ENCODE data around the gene SGO2.

SGO2 gene

GRCh38 chr2:200525882-200526651 lies at the start of gene SGO2:
TSS of gene SGO2 (plus strand) at chr2:200526207. CDS start at chr2:200532976, 6,769 bp downstream.
- peak; percentile 83 for DNase-seq (ENCODE audit: insufficient read length, low spot score)
- no peak for TF ChIP-seq CTCF (IDR thresholded peaks at IDR 0.05; ENCODE audit: insufficient read depth, missing control alignments)
- FAIRE-seq, result no peak

- DNase-seq (ENCODE audit: insufficient read length, low spot score) (no peak), FAIRE-seq (no peak)
- TF ChIP-seq CTCF (IDR thresholded peaks at IDR 0.05; ENCODE audit: insufficient read depth, missing control alignments), result no peak
These were observed 49.2 kb upstream of the SGO2 start for GRCh38 chr2:200476836-200477235.

- FAIRE-seq, result no peak
- DNase-seq (ENCODE audit: insufficient read length, low spot score), result no peak
- no peak for TF ChIP-seq CTCF (IDR thresholded peaks at IDR 0.05; ENCODE audit: insufficient read depth, missing control alignments)
These were observed 48.3 kb upstream of the SGO2 start for GRCh38 chr2:200477667-200478131.

GRCh38 chr2:200479692-200480265 lies 46.2 kb upstream of the SGO2 start:
- DNase-seq (ENCODE audit: insufficient read length, low spot score) (no peak), FAIRE-seq (no peak)
- TF ChIP-seq CTCF (IDR thresholded peaks at IDR 0.05; ENCODE audit: insufficient read depth, missing control alignments), result no peak

- TF ChIP-seq CTCF (IDR thresholded peaks at IDR 0.05; ENCODE audit: insufficient read depth, missing control alignments), result no peak
- FAIRE-seq, result no peak
- DNase-seq (ENCODE audit: insufficient read length, low spot score), result no peak
These were observed 43.8 kb upstream of the SGO2 start for GRCh38 chr2:200482194-200482593.

GRCh38 chr2:200483729-200484198 lies 42.2 kb upstream of the SGO2 start:
- peak; percentile 46 for TF ChIP-seq CTCF (IDR thresholded peaks at IDR 0.05; ENCODE audit: insufficient read depth, missing control alignments)
- no peak for FAIRE-seq
- DNase-seq (ENCODE audit: insufficient read length, low spot score), result no peak

GRCh38 chr2:200484934-200485333 lies 41.1 kb upstream of the SGO2 start:
- FAIRE-seq (no peak), DNase-seq (ENCODE audit: insufficient read length, low spot score) (no peak)
- no peak for TF ChIP-seq CTCF (IDR thresholded peaks at IDR 0.05; ENCODE audit: insufficient read depth, missing control alignments)
